ENCODE measurements around the gene ASZ1.
"Not testable (repeated sequence)": the region's sequence is repeated elsewhere in the genome, so short reads cannot be mapped to it uniquely, and the experiment has no call there.

Gene ASZ1, protein sequence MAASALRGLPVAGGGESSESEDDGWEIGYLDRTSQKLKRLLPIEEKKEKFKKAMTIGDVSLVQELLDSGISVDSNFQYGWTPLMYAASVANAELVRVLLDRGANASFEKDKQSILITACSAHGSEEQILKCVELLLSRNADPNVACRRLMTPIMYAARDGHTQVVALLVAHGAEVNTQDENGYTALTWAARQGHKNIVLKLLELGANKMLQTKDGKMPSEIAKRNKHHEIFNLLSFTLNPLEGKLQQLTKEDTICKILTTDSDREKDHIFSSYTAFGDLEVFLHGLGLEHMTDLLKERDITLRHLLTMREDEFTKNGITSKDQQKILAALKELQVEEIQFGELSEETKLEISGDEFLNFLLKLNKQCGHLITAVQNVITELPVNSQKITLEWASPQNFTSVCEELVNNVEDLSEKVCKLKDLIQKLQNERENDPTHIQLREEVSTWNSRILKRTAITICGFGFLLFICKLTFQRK

DNA sequence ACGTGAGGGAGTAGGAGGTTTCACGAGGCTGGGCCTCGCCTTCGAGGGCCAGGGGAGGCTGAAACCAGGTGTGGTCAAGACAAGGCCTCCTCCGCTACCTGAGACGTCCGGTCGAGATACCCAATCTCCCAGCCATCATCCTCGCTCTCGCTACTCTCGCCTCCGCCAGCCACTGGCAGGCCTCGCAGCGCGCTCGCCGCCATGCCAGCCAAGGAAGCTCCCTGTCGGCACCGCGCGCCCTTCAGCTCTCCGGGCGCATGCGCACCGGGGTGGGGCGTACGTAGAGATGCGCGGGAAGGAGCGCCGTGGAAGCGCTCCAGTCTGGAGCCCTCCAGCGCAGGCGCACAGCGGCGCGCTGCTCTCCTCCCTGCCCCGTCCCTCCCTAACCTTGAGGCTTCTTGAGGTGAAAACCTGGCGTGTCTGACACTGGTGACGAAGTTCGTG, at the start of gene ASZ1:
Gene ASZ1 (minus strand): TSS at position 236 of the 444 bp plus-strand sequence. CDS start 33 bp downstream, at position 203.
- DNase-seq = no peak

DNA sequence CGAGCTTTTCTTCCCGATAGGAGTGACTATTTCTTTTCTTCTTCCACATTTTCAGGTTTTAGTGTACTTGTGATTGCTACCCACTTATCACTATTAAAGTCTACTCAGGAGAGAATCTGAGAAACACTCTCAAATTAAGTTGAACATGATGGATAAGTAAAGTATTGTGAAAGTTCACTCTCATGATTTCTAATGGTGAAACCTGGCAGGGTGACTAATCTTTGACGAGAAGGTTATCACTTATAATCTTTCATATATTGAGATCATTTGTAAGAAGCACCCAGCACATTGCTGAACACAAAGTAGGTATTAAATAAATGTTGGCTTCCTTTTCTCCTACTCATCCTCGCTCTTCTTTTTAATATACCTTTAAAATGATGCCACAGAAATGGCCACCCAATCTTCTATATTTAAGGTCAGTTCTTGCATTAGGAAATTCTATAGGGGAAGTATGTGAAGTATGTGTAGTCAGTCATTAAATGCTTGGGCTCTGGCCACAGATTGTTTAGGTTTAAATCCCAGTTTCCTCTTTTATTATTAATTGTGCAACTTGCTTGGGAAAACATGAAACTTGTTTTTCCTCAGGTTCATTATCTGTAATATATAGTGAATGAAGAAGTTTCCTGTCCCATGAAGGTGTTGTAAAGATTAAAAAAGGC, 49.4 kb upstream of the ASZ1 start:
- DNase-seq = no peak

DNA sequence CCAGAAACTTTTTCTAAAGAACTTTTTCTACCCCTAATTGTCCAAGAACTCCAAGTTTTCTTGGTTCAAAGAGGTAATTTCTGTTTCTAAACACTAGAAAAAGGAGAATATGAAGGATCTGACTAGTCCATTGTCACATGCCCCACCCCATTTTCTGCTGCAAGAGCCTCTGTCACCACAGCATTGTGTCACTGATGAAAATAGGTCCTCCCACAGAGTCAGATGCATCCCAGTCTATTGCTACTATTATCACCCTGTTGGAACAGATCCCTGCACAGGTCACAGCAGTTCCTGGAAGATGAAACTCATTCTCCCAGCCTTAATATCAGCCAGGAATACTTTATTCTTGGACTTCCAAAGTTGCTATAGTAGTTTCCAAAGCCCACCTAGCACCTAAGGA, 45.0 kb upstream of the ASZ1 start:
- no peak for DNase-seq

DNA sequence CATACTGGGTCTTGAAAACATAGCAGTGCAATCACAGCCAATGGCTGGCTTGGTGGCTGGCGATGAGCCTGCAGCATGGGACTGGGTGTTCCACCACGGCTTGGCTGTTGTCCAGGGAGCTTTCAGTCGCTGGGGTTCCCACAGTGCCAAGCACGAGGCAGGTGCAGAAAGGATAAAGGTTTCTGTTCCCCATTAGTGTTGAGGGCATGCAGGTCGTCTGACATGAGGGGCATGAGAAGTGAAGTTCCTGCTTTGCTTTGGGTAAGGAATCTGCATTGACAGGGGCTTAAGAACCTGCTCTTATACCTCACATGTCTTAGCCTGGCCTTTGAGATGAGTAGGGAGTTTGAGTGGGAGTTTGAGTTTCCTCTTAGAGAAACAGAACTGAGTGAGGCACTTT, 43.5 kb upstream of the ASZ1 start:
- peak; percentile 20 for DNase-seq

DNA sequence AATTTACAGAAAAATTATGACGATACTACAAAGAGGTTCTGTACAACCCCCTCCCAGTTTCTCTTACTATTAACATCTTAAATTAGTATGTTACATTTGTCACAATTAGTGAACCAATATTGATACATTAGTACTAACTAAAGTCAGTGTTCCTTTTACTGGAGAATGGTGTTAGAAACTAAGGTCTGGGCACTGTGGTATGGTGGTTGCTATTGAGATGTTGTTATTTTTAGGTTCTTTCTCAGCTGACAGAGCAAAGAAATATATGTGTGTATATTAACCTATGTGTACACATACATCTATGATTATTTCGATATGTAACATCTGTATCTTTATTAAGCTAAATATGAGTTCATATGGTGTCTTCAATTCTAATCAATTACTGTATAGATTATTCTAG, 40.9 kb upstream of the ASZ1 start:
- DNase-seq = no peak

DNA sequence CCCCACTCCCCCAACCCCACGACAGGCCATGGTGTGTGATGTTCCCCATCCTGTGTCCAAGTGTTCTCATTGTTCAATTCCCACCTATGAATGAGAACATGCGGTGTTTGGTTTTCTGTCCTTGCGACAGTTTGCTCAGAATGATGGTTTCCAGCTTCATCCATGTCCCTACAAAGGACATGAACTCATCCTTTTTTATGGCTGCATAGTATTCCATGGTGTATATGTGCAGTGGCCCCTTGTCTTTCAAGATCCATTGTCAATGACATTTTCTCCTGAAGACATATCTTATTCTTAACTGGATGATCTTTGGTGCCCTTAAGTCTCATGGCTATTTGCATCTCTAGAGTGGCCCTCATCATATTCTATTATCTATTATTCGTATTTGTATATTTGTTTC, 33.5 kb upstream of the ASZ1 start:
- not testable (repeated sequence) for DNase-seq

DNA sequence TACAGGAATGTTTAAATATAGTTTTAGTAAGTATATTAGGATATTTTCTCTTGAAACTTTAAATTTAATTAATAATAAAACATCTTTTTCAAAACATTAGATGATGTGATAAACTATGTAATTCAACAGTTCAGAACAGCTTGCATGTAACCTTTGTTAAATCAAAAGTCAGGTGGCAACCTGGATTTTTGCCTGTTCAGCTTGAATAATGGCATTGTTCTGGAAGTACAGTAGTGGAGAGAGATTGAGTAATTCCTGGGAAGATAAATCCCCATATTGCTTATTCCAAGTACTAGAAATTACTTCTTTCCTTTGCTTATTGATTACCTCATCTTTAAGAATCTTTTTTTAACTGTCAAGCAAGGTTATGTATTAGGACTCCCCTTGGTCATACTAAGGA, 32.4 kb upstream of the ASZ1 start:
- DNase-seq = no peak

DNA sequence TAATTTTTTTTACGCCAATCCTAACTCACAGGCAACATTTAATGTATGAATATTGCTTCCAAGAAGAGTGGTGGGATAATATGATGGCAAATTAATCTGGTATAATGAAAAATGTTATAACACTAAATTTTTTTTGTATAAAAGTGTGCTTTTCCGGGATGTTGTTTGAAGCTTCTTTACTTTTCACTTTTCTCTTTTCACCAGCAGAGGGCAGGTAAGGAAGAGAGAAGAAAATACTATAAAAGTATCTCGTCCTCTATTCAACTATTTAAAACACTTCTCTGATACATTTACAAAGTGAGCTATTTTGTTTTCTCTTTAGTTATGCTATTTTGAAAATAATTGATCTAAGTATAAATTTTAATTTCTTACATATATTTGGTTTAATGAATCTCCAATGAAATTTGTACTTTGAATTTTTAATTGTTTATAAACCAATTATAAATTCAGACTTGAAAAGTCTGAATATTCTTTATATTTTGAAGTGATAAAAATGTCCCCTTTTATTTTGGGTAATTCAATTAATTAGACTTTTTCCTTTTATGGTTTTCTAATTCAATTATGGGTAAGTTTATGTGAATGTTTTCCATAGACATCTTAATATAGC, 31.8 kb upstream of the ASZ1 start:
- peak; percentile 37 for DNase-seq

DNA sequence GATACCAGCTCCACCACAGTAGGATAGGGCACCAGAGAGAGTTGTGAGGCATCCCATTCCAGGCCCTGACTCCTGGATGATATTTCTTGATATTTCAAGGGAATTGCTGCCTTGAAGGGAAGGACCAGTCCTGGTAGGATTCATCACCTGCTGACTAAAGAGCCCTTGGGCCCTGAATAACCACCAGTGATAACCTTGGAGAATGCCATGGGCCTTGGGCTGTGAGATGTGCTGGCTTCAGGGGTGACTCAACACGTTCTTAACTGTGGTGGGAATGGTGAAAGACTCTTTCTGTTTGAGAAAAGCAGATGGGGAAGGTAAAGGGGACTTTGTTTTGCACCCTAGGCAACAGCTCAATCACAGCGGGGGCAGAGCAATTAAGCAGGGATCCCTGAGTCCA, 21.4 kb upstream of the ASZ1 start:
- DNase-seq = no peak

DNA sequence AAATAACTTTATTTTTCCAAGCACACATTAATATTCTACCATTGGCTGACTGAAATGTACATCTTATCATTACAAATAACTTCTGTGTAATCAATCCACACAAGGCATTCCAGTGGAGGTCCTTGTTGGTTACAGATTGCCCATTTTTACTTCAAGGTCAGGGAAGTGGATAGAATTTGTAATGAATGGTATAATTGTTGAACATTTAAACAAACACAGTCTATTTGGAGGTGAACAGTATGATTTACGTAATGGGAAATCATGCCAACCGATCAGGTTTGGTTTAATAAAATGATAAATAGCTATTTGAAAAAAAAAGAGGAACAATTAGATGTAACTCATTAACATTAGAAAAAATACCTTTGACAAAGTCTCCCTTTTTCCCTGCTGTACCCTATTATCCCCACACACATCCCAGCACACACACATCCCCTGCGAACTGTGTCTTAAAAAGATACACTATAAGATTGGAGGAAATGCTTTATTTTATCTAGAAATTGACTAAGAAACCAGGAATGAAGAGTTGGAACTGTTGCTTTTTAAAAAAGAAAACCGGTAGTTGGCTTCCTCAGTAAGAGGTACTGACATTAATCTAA, 19.0 kb upstream of the ASZ1 start:
- DNase-seq = no peak

DNA sequence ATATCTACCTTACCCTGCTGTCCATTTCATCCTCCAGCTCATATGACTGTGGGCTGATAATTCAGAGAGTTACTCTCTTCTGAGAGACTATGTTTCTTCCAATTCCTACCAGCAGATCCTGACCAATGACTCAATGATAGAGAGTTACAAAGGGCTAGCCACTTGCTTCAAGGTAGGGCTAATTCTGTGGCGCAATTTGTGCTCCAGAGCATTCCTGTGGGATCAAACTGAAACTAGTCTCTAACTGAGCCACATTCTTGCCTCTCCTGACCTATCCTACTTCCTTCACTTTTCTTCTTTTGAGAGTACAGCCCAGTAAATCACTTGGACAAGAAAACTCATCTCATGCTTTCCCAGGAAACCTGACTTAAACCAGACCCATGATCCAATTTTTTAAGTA, 17.9 kb upstream of the ASZ1 start:
- no peak for DNase-seq

DNA sequence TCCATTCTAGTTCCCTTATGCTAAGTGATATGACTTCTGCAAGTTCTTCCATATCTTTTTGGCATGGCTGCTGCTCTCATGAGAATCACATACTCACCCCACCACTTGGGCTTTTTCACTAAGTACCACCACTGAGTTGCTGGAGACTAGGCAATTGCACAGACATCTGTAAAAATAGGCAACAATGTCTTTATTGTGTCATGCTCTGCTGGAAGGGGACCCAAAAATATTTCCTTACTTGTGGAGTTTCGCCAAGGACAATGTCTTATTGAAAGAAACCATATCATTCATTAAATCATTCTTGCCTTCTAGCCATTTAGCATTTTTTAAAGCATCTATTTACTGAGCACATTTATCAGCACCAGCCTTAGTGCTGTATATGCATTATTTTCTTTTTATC, 17.4 kb upstream of the ASZ1 start:
- no peak for DNase-seq

DNA sequence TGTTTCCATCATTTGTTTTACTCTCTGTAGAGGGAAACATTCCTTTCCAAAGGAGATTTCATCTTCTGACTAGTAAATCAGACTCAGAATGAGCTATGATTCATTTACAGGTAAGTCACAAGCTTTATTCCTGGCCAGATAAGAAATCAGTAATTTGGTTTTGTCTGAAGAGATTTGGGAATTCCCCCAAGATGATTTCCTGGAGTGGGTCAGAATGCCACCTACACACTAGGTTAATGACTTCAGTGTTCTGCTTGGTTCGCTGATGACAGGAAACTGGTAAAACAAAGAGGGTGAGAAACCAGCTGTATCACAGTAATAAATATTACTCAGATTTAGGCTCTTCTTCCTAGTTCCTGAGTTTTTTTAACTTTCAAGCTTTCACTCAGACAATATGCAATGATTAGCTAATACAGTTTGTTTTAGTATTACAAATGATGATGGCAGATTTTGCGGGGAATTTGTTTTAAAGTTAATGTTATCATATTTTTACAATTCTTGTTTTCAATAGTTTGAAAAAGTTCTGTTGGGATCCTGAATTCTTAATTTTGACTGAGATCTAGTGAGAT, 8.3 kb upstream of the ASZ1 start:
- no peak for DNase-seq

DNA sequence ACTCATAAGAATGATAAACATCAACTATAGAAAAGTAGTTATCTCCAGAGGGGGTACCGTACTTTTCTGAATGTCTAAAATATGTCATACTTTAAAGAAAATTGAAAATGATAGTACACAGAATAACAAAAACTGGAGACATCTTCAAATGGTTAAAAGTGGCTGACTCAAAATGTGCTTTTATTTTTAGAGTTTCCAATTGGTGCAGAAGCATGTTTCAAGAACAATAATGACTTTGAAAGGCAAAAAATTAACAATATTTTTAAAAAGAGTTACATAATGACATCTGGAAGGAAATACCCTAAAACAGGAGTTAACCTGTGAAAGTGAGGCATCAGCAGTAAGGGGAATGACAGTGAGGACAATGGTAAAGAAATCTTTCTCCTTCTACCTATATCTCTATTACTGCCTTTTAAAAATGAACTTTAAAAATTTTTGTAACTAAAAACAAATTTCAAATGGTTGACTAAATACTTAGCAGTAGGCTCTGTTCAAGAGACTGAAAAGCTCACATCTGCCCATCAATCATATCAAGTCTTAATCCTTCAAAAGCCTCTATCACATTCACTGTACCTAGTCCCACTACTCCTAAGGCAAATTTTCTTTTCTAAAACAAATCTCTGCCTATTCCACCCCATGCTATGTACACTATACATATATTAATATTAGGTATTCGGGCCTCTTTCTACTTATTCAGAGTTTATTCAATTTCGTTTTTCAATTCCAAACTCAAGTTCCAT, 3.0 kb downstream of the ASZ1 start:
- DNase-seq = no peak

DNA sequence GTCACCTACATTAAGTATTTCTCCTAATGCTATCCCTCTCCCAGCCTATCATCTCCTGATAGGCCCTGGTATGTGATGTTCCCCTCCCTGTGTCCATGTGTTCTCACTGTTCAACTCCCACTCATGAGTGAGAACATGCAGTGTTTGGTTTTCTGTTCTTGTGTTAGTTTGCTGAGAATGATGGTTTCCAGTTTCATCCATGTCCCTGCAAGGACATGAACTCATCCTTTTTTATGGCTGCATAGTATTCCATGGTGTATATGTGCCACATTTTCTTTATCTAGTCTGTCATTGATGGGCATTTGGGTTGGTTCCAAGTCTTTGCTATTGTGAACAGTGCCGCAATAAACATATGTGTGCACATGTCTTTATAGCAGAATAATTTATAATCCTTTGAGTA, 12.7 kb downstream of the ASZ1 start:
- not testable (repeated sequence) for DNase-seq

DNA sequence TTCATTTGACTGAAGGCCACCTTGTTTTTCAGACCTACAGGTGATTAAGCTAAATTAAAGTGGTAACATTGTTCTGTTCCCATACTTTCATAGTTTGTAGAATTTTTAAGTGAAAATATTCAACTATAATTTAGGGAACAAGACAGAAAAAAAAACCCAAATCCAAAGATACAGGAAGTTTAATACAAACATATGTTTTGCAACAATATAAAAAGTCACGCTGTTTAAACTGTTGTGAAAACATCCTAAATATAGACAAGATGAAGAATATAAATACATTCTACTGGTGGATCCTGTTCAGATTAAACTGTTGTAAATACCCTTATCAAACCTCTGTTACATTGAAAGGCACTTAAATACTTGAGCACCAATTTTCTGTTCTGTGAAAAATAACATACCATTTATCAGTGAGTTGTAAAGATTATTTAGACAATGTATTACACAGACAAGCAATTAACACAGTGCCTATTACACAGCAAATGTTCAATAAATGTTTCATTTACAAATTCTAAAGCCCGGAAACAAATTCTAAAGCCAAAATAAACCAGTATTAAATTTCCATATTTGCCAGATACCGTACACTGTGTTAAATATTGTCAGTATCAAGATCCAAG, 14.2 kb downstream of the ASZ1 start:
- DNase-seq = no peak

DNA sequence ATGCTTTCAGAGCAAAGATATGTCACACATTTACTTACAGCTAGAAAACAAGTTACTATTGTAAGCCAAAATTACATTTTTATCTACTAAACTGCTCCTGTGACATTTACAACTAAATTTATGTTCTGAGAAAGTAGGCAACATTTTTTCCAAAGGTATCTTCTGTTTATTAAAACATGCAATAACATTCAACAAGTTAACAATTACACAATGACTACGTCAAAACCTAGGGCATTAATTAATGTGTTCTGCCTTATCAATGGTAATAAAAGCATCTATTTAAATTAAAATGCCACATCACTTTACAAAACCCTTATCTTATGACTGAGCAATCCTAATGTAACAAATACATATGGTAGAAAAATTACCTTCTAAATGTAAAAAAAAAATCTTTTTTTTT, 14.9 kb downstream of the ASZ1 start:
- DNase-seq = no peak

DNA sequence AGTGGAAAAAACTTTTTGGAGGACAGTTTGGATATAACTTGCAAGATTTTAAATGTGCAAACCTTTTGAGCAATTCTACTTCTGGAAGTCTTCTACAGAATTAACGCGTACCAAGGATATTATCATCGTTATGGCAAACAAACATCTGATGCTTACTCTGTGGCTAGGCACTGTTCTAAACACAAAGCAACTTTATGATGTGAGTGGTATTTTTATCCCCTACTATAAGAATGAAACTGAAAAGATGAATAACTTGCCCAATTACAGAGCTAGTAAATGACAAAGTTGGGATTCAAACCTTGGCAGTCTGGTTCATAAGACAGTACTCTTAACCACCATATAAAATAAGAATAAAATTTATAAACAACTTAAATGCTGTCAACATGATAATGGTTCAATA, 15.8 kb downstream of the ASZ1 start:
- DNase-seq = no peak

DNA sequence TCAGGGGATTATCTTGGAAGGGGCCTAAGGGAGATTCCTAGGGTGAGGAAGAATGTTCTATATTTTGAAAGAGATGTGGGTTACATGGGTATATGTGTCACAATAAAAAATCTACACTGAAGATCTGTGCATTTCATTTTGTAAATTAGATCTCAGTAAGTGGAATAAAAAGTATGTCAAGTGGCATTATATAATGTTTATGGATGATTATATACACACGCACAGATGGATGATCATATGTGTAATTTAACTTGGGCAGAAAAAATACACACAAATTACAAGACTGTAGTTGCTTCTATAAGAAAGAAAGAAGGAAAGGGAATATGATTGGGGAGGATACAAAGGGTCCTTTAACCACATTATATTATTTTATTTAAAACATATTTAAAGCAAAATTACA, 18.5 kb downstream of the ASZ1 start:
- DNase-seq = no peak

DNA sequence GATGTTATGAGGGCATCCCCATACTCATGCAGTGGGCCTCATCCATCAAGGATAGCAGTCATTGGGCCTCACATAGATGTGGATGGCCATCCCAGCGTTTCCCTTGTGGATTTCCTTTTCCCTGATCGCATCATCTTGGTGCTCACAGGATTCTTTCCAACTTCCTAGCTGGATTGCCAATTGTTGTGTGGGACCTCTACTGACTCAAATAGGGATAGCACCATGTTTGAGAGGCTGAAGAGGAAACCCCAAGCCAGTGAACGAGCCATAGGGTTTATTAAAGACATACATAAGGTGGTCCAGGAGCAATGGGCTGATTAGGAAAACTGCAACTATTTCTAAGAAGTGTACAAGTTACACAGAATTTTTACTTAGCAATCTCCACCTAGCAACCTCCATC, 21.8 kb downstream of the ASZ1 start:
- no peak for DNase-seq

DNA sequence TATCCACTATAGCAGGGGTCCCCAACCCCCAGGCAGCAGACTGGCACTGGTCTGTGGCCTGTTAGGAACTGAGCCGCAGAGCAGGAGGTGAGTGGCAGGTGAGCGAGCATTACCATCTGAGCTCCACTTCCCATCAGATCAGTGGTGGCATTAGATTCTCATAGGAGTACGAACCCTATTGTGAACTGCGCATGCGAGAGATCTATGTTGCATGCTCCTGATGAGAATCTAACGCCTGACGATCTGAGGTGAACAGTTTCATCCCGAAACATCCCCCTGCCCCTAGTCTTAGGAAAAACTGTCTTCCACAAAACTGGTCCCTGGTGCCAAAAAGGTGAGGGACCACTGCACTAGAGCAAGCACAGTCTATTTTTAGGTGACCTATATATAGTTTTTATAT, 23.6 kb downstream of the ASZ1 start:
- no peak for DNase-seq

DNA sequence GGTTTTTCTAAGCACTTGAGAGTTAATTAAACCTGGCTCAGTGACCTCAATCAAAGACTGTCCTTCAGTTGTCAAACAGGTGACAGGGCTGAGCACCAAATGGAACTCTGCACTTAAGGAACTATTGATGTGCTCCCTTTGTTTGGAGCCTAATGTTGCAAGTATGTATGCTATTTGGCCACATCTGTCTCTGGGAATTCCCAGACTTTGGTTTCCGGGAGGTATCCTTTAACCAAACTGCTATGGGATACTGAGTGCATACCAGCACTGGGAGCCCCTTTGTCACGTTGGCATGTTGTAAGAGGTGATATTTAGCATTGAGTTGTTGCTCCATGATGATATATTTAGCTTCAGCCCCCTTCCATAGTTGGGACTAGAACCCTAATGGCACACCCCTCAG, 25.2 kb downstream of the ASZ1 start:
- no peak for DNase-seq

All from NCI-H2029 treated with DMSO at 0.1 percent for 48 hours (cell line).